ENCODE measurements around the gene SOCS3. TPM values are rescaled to one million over a fixed set of nuclear protein-coding genes. Genes with fewer than 3 reads are reported as not detected.

Gene SOCS3
- polyA plus RNA-seq, 2 of the 4 experiments (the other 2 are of a cell fraction) = 13.5 to 14.7 TPM

- FAIRE-seq = no peak
- Histone ChIP-seq H3K27ac (peak overlapping the region; percentile 91 to 97), H3K4me1 (peaks cover 69% of the 10 kb centered on the region), H3K9me3 (no peaks in the 10 kb centered on the region), H3K4me2 (peak overlapping the region; percentile 99), H3K4me3 (peak overlapping the region; percentile 53)
- DNase-seq (ENCODE audit: low read depth in 1 of 2, low spot score in 1 of 2) = peak; percentile 58 to 71
- ChIA-PET CTCF (interaction anchor here (1.1 to 5.4 kb wide), 7 partner anchors 27 to 92 kb away, joined by 3 to 26 read pairs (median 8); no protein-coding TSS in a partner anchor), POLR2A (interaction anchor here (0.6 to 3.7 kb wide), 4 partner anchors 17 to 335 kb away, joined by 3 to 28 read pairs (median 4); partner anchors contain the start of gene SOCS3)
- peak; percentile 54 to 58 for ATAC-seq
- WGBS (ENCODE audit: missing lambda C conversion rate) = 15% methylated on average over 26 of the region's 26 CpGs
- TF ChIP-seq RCOR1 (IDR thresholded peaks at IDR 0.05; ENCODE audit: low read depth, low read length) = no peak
- TF ChIP-seq, protein P1, sequence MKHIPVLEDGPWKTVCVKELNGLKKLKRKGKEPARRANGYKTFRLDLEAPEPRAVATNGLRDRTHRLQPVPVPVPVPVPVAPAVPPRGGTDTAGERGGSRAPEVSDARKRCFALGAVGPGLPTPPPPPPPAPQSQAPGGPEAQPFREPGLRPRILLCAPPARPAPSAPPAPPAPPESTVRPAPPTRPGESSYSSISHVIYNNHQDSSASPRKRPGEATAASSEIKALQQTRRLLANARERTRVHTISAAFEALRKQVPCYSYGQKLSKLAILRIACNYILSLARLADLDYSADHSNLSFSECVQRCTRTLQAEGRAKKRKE (CRISPR knock-in tag; IDR thresholded peaks at IDR 0.05; ENCODE audit: low read depth) = no peak
- TF ChIP-seq POLR2AphosphoS2 (conservative IDR thresholded peaks at IDR 0.05; ENCODE audit: low read length) = no peak
- TF ChIP-seq RNF2 (IDR thresholded peaks at IDR 0.05; ENCODE audit: borderline replicate concordance, low read depth) = peak; percentile 6; the same call in 1 of the 2 replicates
- no peak; the same call in 1 of the 2 replicates for TF ChIP-seq GATA3 (IDR thresholded peaks at IDR 0.05; ENCODE audit: borderline replicate concordance)
- TF ChIP-seq TP53 (CRISPR knock-in tag; IDR thresholded peaks at IDR 0.05) = no peak
- no peak for TF ChIP-seq TFCP2L1 (CRISPR knock-in tag; IDR thresholded peaks at IDR 0.05)
- peak; percentile 75; the same call in 1 of the 2 replicates for TF ChIP-seq HOXB13 (CRISPR knock-in tag; IDR thresholded peaks at IDR 0.05; ENCODE audit: low read depth)
- TF ChIP-seq E2F6 (IDR thresholded peaks at IDR 0.05; ENCODE audit: borderline replicate concordance, low read depth) = peak; percentile 10; the same call in 1 of the 2 replicates
- TF ChIP-seq ZSCAN20 (CRISPR knock-in tag; IDR thresholded peaks at IDR 0.05) = no peak
- TF ChIP-seq, protein P2, sequence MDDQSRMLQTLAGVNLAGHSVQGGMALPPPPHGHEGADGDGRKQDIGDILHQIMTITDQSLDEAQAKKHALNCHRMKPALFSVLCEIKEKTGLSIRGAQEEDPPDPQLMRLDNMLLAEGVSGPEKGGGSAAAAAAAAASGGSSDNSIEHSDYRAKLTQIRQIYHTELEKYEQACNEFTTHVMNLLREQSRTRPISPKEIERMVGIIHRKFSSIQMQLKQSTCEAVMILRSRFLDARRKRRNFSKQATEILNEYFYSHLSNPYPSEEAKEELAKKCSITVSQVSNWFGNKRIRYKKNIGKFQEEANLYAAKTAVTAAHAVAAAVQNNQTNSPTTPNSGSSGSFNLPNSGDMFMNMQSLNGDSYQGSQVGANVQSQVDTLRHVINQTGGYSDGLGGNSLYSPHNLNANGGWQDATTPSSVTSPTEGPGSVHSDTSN (IDR thresholded peaks at IDR 0.05) = peak; percentile 33; the same call in 1 of the 2 replicates
- TF ChIP-seq FOSL2 (IDR thresholded peaks at IDR 0.05) = no peak
- TF ChIP-seq FOSL2 (CRISPR knock-in tag; IDR thresholded peaks at IDR 0.05) = peak; percentile 56; the same call in 1 of the 2 replicates
- TF ChIP-seq, protein P3, sequence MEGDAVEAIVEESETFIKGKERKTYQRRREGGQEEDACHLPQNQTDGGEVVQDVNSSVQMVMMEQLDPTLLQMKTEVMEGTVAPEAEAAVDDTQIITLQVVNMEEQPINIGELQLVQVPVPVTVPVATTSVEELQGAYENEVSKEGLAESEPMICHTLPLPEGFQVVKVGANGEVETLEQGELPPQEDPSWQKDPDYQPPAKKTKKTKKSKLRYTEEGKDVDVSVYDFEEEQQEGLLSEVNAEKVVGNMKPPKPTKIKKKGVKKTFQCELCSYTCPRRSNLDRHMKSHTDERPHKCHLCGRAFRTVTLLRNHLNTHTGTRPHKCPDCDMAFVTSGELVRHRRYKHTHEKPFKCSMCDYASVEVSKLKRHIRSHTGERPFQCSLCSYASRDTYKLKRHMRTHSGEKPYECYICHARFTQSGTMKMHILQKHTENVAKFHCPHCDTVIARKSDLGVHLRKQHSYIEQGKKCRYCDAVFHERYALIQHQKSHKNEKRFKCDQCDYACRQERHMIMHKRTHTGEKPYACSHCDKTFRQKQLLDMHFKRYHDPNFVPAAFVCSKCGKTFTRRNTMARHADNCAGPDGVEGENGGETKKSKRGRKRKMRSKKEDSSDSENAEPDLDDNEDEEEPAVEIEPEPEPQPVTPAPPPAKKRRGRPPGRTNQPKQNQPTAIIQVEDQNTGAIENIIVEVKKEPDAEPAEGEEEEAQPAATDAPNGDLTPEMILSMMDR (IDR thresholded peaks at IDR 0.05) = no peak
These were observed 17.3 kb downstream of the SOCS3 start for GRCh38 chr17:78342449-78343186.

GRCh38 chr17:78341559-78342448, 18.1 kb downstream of the SOCS3 start:
- DNase-seq (ENCODE audit: low read depth in 1 of 2, low spot score in 1 of 2) (peak; percentile 77 to 83), ATAC-seq (peak; percentile 58 to 61), FAIRE-seq (no peak)
- 5% methylated on average over 18 of the region's 95 CpGs for WGBS (ENCODE audit: missing lambda C conversion rate)
- CTCF ChIA-PET = interaction anchor here (0.7 to 5.4 kb wide), 14 partner anchors 15 to 91 kb away, joined by 3 to 26 read pairs (median 5); no protein-coding TSS in a partner anchor
- POLR2A ChIA-PET = interaction anchor here (0.8 to 3.7 kb wide), 4 partner anchors 18 to 383 kb away, joined by 3 to 28 read pairs (median 4); partner anchors contain the start of genes SOCS3 and TNRC6C
- peak overlapping the region; percentile 99 for H3K4me2 ChIP-seq
- peaks cover 74% of the 10 kb centered on the region for H3K4me1 ChIP-seq
- peak overlapping the region; percentile 53 for H3K4me3 ChIP-seq
- no peaks in the 10 kb centered on the region for H3K9me3 ChIP-seq
- peak overlapping the region; percentile 91 to 97 for H3K27ac ChIP-seq
- TF ChIP-seq E2F6 (IDR thresholded peaks at IDR 0.05; ENCODE audit: borderline replicate concordance, low read depth) = 0 out of 2 replicates have a peak, but pooled peaks have one; percentile 59
- TF ChIP-seq JUN (IDR thresholded peaks at IDR 0.05) = peak in 1 of 2 experiments; percentile 85; a peak in 3 of 5 replicates
- TF ChIP-seq, protein P4, sequence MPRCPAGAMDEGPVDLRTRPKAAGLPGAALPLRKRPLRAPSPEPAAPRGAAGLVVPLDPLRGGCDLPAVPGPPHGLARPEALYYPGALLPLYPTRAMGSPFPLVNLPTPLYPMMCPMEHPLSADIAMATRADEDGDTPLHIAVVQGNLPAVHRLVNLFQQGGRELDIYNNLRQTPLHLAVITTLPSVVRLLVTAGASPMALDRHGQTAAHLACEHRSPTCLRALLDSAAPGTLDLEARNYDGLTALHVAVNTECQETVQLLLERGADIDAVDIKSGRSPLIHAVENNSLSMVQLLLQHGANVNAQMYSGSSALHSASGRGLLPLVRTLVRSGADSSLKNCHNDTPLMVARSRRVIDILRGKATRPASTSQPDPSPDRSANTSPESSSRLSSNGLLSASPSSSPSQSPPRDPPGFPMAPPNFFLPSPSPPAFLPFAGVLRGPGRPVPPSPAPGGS (IDR thresholded peaks at IDR 0.05) = peak; percentile 56; the same call in 2 of the 3 replicates
- TF ChIP-seq NFE2L2 (conservative IDR thresholded peaks at IDR 0.05; ENCODE audit: low read length) = no peak
- TF ChIP-seq HOXB13 (CRISPR knock-in tag; IDR thresholded peaks at IDR 0.05; ENCODE audit: low read depth) = no peak; the same call in none of the 2 replicates
- no peak for TF ChIP-seq ESRRA (IDR thresholded peaks at IDR 0.05; ENCODE audit: borderline replicate concordance, low read length)
- peak; percentile 42; the same call in 1 of the 2 replicates for TF ChIP-seq MAZ (IDR thresholded peaks at IDR 0.05; ENCODE audit: borderline replicate concordance, low read depth, low read length)
- TF ChIP-seq CHD4 (IDR thresholded peaks at IDR 0.05; ENCODE audit: borderline replicate concordance) = no peak
- peak; percentile 31; the same call in 2 of the 3 replicates for TF ChIP-seq SMC3 (IDR thresholded peaks at IDR 0.05)
- no peak for TF ChIP-seq CBX8 (IDR thresholded peaks at IDR 0.05)
- peak; percentile 39; the same call in 1 of the 2 replicates for TF ChIP-seq RNF2 (IDR thresholded peaks at IDR 0.05; ENCODE audit: borderline replicate concordance, low read depth)
- 0 out of 2 replicates have a peak, but pooled peaks have one; percentile 24 for TF ChIP-seq TP53 (CRISPR knock-in tag; IDR thresholded peaks at IDR 0.05)
- peak; percentile 73; the same call in 1 of the 2 replicates for TF ChIP-seq HEYL (CRISPR knock-in tag; IDR thresholded peaks at IDR 0.05)
- TF ChIP-seq HOXB5 (CRISPR knock-in tag; IDR thresholded peaks at IDR 0.05) = peak; percentile 52
- no peak for TF ChIP-seq RARB (CRISPR knock-in tag; IDR thresholded peaks at IDR 0.05)
- peak; percentile 26; the same call in 1 of the 2 replicates for TF ChIP-seq HOXA7 (CRISPR knock-in tag; IDR thresholded peaks at IDR 0.05)

Measured in A549 (cell line).